GM21423 (cell line): ENCODE measurements around the gene CFL1.

Experiments
- ATAC-seq: cut with Tn5 transposase; IDR thresholded peaks from one replicate; pipeline ENCODE4 v1.9.1; 2021; ENCODE audit warnings: mild to moderate bottlenecking, moderate library complexity; ENCODE audit not compliant: unreplicated experiment

CFL1 gene

GRCh38 chr11:65888163-65888814 lies 30.3 kb upstream of the CFL1 start, which contains the start of gene FIBP:
TSS of gene FIBP (minus strand) at chr11:65888471. CDS start at chr11:65888418, 53 bp downstream.
- peak; percentile 42 for ATAC-seq

DNA sequence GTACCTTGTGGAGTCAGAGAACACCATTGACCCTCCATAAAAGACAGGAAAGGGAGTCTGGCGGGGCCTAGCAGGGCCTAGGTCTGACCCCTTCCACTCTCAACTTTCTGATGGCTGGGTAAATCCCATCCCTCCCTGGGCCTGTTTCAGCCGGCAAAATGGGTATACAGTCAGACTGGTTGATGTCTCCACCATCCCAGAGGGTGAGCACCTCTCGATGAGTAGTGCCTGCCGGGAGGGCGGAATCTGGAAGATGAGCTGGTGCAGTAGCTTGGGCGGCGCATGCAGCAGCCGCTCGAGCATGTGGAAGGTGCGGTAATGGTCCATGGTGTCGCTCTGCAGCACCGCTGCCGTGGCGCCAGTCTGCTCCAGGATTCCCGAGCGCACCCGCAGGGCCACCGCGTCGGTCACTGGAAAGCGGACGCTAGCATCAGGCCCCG lies 29.8 kb upstream of the CFL1 start:
- ATAC-seq, result no peak

GRCh38 chr11:65886826-65887722 lies 29.1 kb upstream of the CFL1 start:
- ATAC-seq, result no peak

DNA sequence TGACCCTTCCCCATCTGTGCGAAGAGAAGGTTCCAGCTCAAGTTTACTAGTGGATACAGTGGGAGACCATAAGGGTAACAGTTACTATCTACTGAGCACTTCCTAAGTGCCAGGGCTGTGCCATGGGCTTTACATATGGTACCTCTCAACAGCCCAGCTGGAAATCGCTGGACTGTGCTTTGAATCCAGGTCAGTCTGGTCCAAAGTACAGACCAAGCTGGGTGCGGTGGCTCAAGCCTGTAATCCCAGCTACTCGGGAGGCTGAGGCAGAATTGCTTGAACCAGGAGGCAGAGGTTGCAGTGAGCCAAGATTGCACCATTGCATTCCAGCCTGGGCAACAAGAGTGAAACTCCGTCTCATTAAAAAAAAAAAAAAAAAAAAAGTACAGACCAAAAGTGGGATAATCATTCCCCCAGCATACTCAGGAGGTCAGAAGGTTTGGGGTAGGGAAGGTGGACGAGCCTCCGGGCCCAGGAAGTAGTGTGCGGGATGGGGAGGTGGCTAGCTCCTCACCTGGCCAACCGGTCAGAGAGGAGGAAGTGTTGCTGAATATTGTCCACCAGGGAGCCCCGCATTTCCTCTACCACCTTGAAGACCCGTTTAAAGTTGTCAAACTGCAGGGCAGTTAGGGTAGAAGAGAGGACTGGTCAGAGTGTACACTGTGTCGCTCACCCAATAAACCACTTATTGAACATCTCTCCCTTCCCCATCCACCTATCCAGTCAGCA lies 28.0 kb upstream of the CFL1 start:
- no peak for ATAC-seq

DNA sequence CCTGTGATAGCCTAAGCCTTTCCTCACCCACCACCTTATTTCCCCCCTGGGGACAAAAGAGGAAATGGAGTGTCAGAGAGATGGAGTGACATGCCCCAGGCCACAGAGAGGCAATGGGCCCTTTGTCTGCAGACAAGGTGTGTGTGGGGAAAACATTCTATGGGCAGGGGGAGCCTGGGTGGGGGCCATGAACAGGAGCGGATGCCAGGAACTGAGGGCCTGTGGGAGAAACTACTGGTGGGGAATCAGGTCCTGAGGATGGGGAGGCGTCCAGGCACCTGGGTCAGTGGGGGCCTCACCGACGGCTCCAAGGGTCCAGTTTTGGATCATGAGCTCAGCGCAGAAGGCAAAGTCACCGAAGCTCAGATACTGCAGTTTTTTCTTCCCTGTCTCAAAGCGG lies 27.3 kb upstream of the CFL1 start:
- no peak for ATAC-seq

- ATAC-seq, result no peak
Measured at GRCh38 chr11:65884716-65885092, 26.7 kb upstream of the CFL1 start.

- no peak for ATAC-seq
Measured at GRCh38 chr11:65883786-65884715, 26.1 kb upstream of the CFL1 start.

DNA sequence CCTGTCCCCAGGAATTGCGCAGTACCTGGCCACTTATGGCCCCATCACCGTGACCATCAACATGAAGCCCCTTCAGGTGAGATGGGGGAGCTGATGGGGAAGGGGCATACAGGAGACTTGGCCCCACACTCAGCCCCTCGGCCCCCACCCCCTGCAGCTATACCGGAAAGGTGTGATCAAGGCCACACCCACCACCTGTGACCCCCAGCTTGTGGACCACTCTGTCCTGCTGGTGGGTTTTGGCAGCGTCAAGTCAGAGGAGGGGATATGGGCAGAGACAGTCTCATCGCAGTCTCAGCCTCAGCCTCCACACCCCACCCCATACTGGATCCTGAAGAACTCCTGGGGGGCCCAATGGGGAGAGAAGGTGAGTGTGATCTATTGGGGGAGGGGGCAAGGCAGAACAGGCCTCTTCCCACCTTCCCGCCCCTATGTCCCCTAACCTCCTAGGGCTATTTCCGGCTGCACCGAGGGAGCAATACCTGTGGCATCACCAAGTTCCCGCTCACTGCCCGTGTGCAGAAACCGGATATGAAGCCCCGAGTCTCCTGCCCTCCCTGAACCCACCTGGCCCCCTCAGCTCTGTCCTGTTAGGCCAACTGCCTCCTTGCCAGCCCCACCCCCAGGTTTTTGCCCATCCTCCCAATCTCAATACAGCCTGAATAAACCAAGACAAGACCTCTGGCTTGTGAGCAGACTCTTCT lies 25.2 kb upstream of the CFL1 start:
- ATAC-seq, result no peak

GRCh38 chr11:65882120-65883057 lies 24.4 kb upstream of the CFL1 start:
- no peak for ATAC-seq

GRCh38 chr11:65880844-65881421 lies 23.0 kb upstream of the CFL1 start:
- ATAC-seq, result no peak

DNA sequence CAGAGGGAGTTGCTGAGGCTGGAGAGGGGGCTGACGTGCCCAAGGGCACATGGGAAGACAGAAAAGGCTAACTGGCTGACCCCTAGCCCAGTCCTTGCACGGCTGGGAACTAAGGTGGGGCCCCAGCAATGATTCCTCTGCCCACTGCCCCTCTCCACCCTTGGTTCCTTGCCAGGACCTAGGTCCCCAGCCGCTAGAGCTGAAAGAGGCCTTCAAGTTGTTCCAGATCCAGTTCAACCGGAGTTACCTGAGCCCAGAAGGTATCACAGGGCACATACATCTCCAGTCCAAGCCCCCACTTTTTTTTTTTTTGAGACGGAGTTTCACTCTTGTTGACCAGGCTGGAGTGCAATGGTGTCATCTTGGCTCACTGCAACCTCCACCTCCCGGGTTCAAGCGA lies 22.0 kb upstream of the CFL1 start:
- ATAC-seq, result no peak

DNA sequence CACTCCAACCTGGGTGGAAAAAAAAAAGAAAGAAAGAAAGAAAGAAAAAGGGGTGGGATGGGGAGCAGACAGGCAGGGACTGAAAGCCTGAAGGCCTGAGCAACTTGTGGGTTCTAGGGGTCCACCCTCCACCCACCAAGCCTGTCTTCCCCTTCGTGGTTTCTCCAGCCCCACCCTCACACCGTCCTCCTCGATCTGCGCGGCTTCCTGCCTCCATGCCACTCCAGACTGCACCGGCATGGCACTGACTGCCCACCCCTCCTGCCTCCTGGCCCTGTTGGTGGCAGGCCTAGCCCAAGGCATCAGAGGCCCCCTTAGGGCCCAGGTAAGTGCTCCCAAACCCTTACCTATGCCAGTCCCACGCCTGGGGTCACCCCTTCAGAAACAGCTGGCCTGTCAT lies 21.6 kb upstream of the CFL1 start, which contains the start of gene CTSW:
Gene CTSW (plus strand): TSS at position 221 of the 400 bp plus-strand sequence. CDS start 18 bp downstream, at position 239.
- ATAC-seq, result no peak

GRCh38 chr11:65873318-65874156 lies 15.6 kb upstream of the CFL1 start:
- ATAC-seq, result peak; percentile 79

DNA sequence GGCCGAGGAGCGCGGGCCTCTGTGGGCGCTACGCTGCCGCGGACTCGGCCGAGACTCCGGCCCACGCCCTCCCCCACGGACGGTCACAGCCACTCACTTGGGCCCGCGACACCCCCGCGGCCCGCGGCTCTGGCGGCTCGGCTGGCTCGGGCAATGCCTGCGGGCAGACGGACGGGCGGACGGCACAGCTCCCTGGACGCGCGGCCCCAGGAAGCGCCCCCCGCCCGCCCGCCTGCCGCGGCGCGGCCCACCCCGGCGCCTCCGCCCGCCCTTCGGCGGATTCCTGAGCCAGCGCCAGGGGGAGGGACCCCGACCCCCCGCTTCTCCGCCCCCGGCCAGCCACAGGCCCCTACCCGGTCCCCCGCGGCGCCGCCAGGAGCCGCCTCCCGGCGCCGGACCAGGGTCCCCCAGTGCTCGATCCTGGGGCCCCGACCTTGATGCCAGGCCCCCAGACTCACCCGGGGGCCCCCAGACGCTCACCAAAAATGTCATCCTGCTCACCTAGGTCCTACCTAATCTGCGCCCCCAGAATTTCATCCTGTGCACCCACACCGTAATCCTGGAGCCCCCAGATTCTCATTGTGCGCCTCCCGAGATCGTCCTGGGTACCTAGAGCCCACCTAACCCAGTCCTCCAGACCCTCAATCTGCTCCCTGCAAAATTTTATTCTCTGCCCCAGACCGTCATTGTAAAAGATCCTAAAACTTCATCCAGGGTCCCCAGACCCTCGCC lies 14.8 kb upstream of the CFL1 start, which contains the start of gene EFEMP2:
Gene EFEMP2 (minus strand): TSS at position 215 of the 732 bp plus-strand sequence. CDS start 446 bp downstream, outside the sequence.
- no peak for ATAC-seq

- ATAC-seq, result no peak
Measured at GRCh38 chr11:65871811-65872548, 14.0 kb upstream of the CFL1 start.
